HepG2 (cell line): ENCODE results near the gene B3GALT6. TPM values are rescaled to one million over a fixed set of nuclear protein-coding genes. Genes with fewer than 3 reads are reported as not detected.
A peak's percentile ranks its signal among the peaks of the same experiment; 100 is the strongest.

Experiments used
- CREM ChIP-seq, 2 experiments: sonication (generic) in 1 of 2; formaldehyde crosslinking in 1 of 2; IDR thresholded peaks; 2 replicates each; pipeline versions ENCODE4 v1.4.0 to v1.6.1; 2016 to 2020; ENCODE audit warnings: antibody characterized with exemption in 1 of 2, mild to moderate bottlenecking in 1 of 2, missing genetic modification reagents in 1 of 2
- DZIP1 ChIP-seq: sonication (generic); formaldehyde crosslinking; IDR thresholded peaks from 2 replicates; pipeline ENCODE4 v1.5.0; 2020; ENCODE audit warnings: mild to moderate bottlenecking, missing genetic modification reagents
- HNRNPLL ChIP-seq: fragments of 200-400 bp; formaldehyde crosslinking; IDR thresholded peaks from 2 replicates; pipeline ENCODE4 v1.6.1; 2017; ENCODE audit warnings: mild to moderate bottlenecking, low read depth, low read length; ENCODE audit not compliant: poor library complexity, severe bottlenecking
- MIER3 ChIP-seq: IDR thresholded peaks from 2 replicates; pipeline ENCODE4 v1.6.1; 2016; ENCODE audit warnings: missing compliant biosample characterization, borderline replicate concordance
- NCOR1 ChIP-seq: fragments of 200-600 bp; sonication (generic); IDR thresholded peaks from 2 replicates; pipeline ENCODE4 v1.7.0; 2017; ENCODE audit warnings: antibody characterized with exemption, low read length, borderline replicate concordance
- NR2F1 ChIP-seq, 2 experiments: fragments of 450-650 bp in 1 of 2; formaldehyde crosslinking in 1 of 2; IDR thresholded peaks; 2 replicates each; pipeline versions ENCODE4 v1.5.0 to v1.6.1; 2016 to 2020; ENCODE audit warnings: mild to moderate bottlenecking in 1 of 2, missing compliant biosample characterization in 1 of 2, missing genetic modification reagents in 1 of 2, moderate library complexity in 1 of 2
- PHF20 ChIP-seq: sonication (generic); formaldehyde crosslinking; IDR thresholded peaks from 2 replicates; pipeline ENCODE4 v1.5.0; 2020; ENCODE audit warnings: mild to moderate bottlenecking, missing genetic modification reagents
- PHF21A ChIP-seq: sonication (generic); formaldehyde crosslinking; IDR thresholded peaks from 2 replicates; pipeline ENCODE4 v1.5.0; 2020; ENCODE audit warnings: mild to moderate bottlenecking, missing genetic modification reagents
- U2AF1 ChIP-seq: fragments of 200-400 bp; formaldehyde crosslinking; optimal IDR thresholded peaks from 2 replicates; pipeline ENCODE3; 2017; ENCODE audit warnings: mild to moderate bottlenecking, low read depth, low read length
- WIZ ChIP-seq: sonication (generic); formaldehyde crosslinking; IDR thresholded peaks from 2 replicates; pipeline ENCODE4 v1.5.1; 2020; ENCODE audit warnings: mild to moderate bottlenecking, missing genetic modification reagents
- ZFP36 ChIP-seq: fragments of 150-350 bp; IDR thresholded peaks from 2 replicates; pipeline ENCODE4 v1.6.1; 2018; ENCODE audit warnings: borderline replicate concordance, low read length, low read depth; ENCODE audit not compliant: partially characterized antibody
- ZFY ChIP-seq: sonication (generic); formaldehyde crosslinking; IDR thresholded peaks from 2 replicates; pipeline ENCODE4 v1.4.0; 2020; ENCODE audit warnings: missing genetic modification reagents
- ZNF180 ChIP-seq: sonication (generic); formaldehyde crosslinking; IDR thresholded peaks from 2 replicates; pipeline ENCODE4 v1.4.0; 2020; ENCODE audit warnings: low read depth, missing genetic modification reagents, borderline replicate concordance
- ZNF292 ChIP-seq: sonication (generic); formaldehyde crosslinking; IDR thresholded peaks from 2 replicates; pipeline ENCODE4 v1.8.1; 2022; ENCODE audit warnings: mild to moderate bottlenecking, low read depth, missing genetic modification reagents, borderline replicate concordance
- ZNF326 ChIP-seq: sonication (generic); formaldehyde crosslinking; IDR thresholded peaks from 2 replicates; pipeline ENCODE4 v1.4.0; 2020; ENCODE audit warnings: missing genetic modification reagents, borderline replicate concordance
- ZNF33B ChIP-seq: sonication (generic); formaldehyde crosslinking; IDR thresholded peaks from 2 replicates; pipeline ENCODE4 v1.5.1; 2020; ENCODE audit warnings: mild to moderate bottlenecking, missing genetic modification reagents
- ZNF746 ChIP-seq: sonication (generic); formaldehyde crosslinking; IDR thresholded peaks from 2 replicates; pipeline ENCODE4 v1.8.0; 2022; ENCODE audit warnings: mild to moderate bottlenecking, missing genetic modification reagents
- ZNF747 ChIP-seq: sonication (generic); formaldehyde crosslinking; IDR thresholded peaks from 2 replicates; pipeline ENCODE4 v1.8.1; 2023; ENCODE audit warnings: missing genetic modification reagents, mild to moderate bottlenecking, borderline replicate concordance
- ZNF777 ChIP-seq: sonication (generic); formaldehyde crosslinking; IDR thresholded peaks from 2 replicates; pipeline ENCODE4 v1.4.0; 2020; ENCODE audit warnings: missing genetic modification reagents
- polyA plus RNA-seq, 8 experiments: library from polyadenylated mRNA; depleted of rRNA in 3 of 8; stranded (reverse) in 7 of 8; unstranded in 1 of 8; fragments of >200 nt; fragmentation: Illumina TruSeq in 4 of 8; extraction: Trizol in 4 of 8; gene quantifications; 2 replicates each; pipeline versions ENCODE4 v1.2.1 to v1.2.3, GENCODE V29; 2011 to 2016; ENCODE audit warnings: low read depth in 4 of 8, missing spikeins in 1 of 8, mixed read lengths in 1 of 8; ENCODE audit not compliant: insufficient read depth in 1 of 8
- total RNA-seq, 5 experiments: library from RNA; depleted of rRNA; stranded (reverse); fragments of >200 nt; fragmentation: Illumina TruSeq; extraction: Trizol; gene quantifications; 2 replicates each; pipeline ENCODE4 v1.2.3, GENCODE V29; 2016; ENCODE audit warnings: low read depth in 1 of 5
- TF ChIP-seq, protein P1 (sequence below): sonication (generic); formaldehyde crosslinking; IDR thresholded peaks from 2 replicates; pipeline ENCODE4 v1.5.0; 2020; ENCODE audit warnings: missing genetic modification reagents
- TF ChIP-seq, protein P2 (sequence below): sonication (generic); formaldehyde crosslinking; IDR thresholded peaks from 2 replicates; pipeline ENCODE4 v1.4.0; 2020; ENCODE audit warnings: missing genetic modification reagents
- TF ChIP-seq, protein P3 (sequence below): sonication (generic); IDR thresholded peaks from 2 replicates; pipeline ENCODE4 v1.6.1; 2016; ENCODE audit warnings: low read depth, borderline replicate concordance

B3GALT6 gene
- total and polyA plus RNA-seq, 2 of the 13 experiments (the other 11 are each of a cell fraction or from before 2014, with no cell fraction given): 3.9 to 14.2 TPM

- TF ChIP-seq ZNF326 (no peak), ZNF777 (CRISPR knock-in tag) (no peak), HNRNPLL (peak; percentile 50), MIER3 (CRISPR knock-in tag) (no peak), U2AF1 (no peak), ZFY (CRISPR knock-in tag) (peak; percentile 65), NR2F1 (CRISPR knock-in tag; IDR thresholded peaks at IDR 0.05) (peak; percentile 12 to 52; a peak in 1 of 4 replicates), ZFP36 (peak; percentile 76), DZIP1 (CRISPR knock-in tag) (no peak), ZNF180 (CRISPR knock-in tag) (no peak), CREM (IDR thresholded peaks at IDR 0.05) (peak; percentile 27; the same call in 1 of the 2 replicates), CREM (CRISPR knock-in tag; IDR thresholded peaks at IDR 0.05) (no peak), ZNF746 (CRISPR knock-in tag) (peak; percentile 89), ZNF292 (CRISPR knock-in tag) (peak; percentile 80), ZNF747 (CRISPR knock-in tag) (peak; percentile 99; the same call in 1 of the 2 replicates), ZNF33B (CRISPR knock-in tag) (no peak), WIZ (CRISPR knock-in tag) (no peak), NCOR1 (peak; percentile 47), PHF20 (CRISPR knock-in tag) (peak; percentile 23; the same call in 1 of the 2 replicates), PHF21A (peak; percentile 98)
- TF ChIP-seq, protein P1, sequence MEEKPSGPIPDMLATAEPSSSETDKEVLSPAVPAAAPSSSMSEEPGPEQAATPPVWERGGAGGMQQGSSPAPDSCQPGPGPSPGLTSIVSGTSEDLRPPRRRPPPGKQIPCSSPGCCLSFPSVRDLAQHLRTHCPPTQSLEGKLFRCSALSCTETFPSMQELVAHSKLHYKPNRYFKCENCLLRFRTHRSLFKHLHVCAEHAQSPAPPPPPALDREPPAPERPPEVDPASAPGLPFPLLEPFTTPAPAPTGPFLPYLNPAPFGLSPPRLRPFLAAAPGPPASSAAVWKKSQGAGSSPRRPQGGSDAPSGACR (CRISPR knock-in tag): peak; percentile 34; the same call in 1 of the 2 replicates
- TF ChIP-seq, protein P2, sequence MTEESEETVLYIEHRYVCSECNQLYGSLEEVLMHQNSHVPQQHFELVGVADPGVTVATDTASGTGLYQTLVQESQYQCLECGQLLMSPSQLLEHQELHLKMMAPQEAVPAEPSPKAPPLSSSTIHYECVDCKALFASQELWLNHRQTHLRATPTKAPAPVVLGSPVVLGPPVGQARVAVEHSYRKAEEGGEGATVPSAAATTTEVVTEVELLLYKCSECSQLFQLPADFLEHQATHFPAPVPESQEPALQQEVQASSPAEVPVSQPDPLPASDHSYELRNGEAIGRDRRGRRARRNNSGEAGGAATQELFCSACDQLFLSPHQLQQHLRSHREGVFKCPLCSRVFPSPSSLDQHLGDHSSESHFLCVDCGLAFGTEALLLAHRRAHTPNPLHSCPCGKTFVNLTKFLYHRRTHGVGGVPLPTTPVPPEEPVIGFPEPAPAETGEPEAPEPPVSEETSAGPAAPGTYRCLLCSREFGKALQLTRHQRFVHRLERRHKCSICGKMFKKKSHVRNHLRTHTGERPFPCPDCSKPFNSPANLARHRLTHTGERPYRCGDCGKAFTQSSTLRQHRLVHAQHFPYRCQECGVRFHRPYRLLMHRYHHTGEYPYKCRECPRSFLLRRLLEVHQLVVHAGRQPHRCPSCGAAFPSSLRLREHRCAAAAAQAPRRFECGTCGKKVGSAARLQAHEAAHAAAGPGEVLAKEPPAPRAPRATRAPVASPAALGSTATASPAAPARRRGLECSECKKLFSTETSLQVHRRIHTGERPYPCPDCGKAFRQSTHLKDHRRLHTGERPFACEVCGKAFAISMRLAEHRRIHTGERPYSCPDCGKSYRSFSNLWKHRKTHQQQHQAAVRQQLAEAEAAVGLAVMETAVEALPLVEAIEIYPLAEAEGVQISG (CRISPR knock-in tag): peak; percentile 90
- TF ChIP-seq, protein P3, sequence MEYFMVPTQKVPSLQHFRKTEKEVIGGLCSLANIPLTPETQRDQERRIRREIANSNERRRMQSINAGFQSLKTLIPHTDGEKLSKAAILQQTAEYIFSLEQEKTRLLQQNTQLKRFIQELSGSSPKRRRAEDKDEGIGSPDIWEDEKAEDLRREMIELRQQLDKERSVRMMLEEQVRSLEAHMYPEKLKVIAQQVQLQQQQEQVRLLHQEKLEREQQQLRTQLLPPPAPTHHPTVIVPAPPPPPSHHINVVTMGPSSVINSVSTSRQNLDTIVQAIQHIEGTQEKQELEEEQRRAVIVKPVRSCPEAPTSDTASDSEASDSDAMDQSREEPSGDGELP: peak; percentile 50; the same call in 1 of the 2 replicates
Observed at GRCh38 chr1:1281533-1282321, 49.7 kb downstream of the B3GALT6 start (continued).
